VCaP (cell line): ENCODE data around the gene AFMID.

Experiments
- H3K27ac ChIP-seq: fragments of 450-650 bp; 2 replicates; pipeline ENCODE4 v1.5.1; 2017
- TF ChIP-seq, protein P1 (sequence below): fragments of 450-650 bp; conservative IDR thresholded peaks from 2 replicates; pipeline ENCODE4 v1.5.1; 2017; ENCODE audit warnings: mild to moderate bottlenecking, moderate library complexity

Gene AFMID

GRCh38 chr17:78172249-78173051 is 14.7 kb upstream of the AFMID start:
- TF ChIP-seq, protein P1, sequence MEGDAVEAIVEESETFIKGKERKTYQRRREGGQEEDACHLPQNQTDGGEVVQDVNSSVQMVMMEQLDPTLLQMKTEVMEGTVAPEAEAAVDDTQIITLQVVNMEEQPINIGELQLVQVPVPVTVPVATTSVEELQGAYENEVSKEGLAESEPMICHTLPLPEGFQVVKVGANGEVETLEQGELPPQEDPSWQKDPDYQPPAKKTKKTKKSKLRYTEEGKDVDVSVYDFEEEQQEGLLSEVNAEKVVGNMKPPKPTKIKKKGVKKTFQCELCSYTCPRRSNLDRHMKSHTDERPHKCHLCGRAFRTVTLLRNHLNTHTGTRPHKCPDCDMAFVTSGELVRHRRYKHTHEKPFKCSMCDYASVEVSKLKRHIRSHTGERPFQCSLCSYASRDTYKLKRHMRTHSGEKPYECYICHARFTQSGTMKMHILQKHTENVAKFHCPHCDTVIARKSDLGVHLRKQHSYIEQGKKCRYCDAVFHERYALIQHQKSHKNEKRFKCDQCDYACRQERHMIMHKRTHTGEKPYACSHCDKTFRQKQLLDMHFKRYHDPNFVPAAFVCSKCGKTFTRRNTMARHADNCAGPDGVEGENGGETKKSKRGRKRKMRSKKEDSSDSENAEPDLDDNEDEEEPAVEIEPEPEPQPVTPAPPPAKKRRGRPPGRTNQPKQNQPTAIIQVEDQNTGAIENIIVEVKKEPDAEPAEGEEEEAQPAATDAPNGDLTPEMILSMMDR, result no peak
- H3K27ac ChIP-seq, result peak overlapping the region; percentile 96

- H3K27ac ChIP-seq, result peak overlapping the region; percentile 96
Measured at GRCh38 chr17:78173097-78173715, 14.0 kb upstream of the AFMID start.

DNA sequence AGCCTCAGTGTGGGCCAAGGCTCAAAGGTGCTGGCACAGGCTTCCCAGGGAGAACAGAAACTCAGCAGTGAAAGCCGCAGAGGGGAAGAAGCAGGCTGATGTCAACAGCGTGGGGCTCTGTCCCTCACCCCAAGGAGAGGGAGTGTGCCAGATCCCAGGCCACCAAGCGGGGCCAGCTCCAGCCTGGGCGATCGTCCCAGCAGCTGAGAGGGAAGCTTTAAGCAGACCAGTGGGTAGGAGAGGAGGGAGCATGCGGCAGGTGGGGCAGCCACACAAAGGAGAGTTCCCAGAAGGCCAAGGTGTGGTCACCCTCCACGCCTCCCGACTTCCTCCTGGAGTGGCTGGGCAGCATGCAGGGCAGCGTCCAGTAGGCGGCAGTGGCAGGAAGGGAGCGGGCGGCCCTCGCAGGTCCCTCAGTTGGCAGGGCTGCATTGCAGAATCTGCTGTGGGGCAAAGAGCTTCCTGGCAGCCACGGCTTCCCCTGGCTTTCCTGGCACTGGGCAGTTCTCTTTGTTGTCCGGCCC is 12.8 kb upstream of the AFMID start:
- peak overlapping the region; percentile 96 for H3K27ac ChIP-seq
- TF ChIP-seq, protein P1, result peak; percentile 84

More at GRCh38 chr17:78173097-78173715, 14.0 kb upstream of the AFMID start:
- TF ChIP-seq, protein P1, result no peak

DNA sequence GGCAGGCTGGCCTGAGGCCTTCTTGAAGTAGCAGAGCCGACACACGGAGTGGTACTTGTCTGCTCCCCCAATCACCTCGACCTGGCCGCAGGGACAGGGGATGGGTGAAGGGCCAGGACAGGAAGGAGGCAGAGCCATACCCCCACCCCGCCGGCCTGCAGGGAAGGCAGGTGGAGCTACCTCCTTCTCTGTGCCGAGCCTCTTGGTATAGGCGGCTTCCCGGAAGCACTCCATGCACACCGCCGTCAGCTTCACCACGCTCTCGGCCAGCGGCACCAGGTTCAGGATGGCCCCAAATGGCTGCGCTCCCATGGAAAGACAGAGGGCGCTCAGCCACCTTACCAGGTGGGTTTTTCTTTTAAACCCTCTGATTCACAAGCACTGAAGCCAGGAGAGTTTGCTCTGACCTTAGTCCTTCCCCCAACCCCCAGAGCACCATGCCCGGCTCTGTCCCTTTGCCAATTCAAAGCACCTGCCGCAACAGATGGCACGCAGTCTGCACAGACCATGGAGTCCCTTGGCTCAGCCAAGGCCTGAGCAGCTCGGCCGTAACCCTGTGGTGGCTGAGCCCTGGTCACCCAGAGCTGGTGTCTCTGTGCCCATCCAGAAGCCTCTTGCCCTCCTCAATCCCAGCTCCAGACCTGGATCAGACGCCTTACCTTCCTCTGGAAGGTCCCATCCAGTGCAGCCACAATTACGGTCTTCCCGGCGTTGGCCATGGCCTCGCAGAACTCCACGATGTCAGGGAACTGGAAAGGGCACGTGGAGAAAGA is 12.1 kb upstream of the AFMID start:
- peak overlapping the region; percentile 96 for H3K27ac ChIP-seq
- TF ChIP-seq, protein P1, result peak; percentile 67

- H3K27ac ChIP-seq, result peak overlapping the region; percentile 96
- TF ChIP-seq, protein P1, result no peak
Measured at GRCh38 chr17:78175643-78175981, 11.6 kb upstream of the AFMID start.

DNA sequence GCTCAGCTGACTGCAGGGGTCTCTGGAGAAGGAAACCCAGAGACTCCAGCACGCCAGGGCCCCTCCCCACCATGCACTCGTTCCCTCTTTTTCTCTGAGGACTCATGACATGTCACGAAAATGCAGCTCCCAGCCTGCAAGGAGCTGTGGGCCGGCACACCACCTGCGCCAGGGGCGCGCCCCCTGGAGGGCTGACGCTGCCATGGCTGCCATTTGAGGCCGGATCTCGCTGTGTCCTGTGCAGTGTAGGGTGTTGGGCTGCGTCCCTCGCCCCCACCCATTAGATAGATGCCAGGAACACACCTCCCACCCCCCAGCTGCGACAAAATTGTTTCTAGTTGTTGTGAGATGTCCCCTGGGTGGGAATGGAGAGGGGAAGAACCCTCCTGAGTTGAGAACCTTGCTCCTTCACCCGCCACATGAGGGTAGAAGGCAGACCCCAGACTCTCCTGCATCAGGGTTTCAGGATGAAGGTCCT is 10.6 kb upstream of the AFMID start:
- peak overlapping the region; percentile 96 for H3K27ac ChIP-seq
- TF ChIP-seq, protein P1, result peak; percentile 81

- TF ChIP-seq, protein P1, result no peak
- H3K27ac ChIP-seq, result peak overlapping the region; percentile 96
Measured at GRCh38 chr17:78179372-78179771, 7.8 kb upstream of the AFMID start.
